HG03432 (cell line): ENCODE data around the gene RPS16.

ENCODE experiments used
- ATAC-seq: cut with Tn5 transposase; IDR thresholded peaks from one replicate; pipeline ENCODE4 v1.9.1; 2021; ENCODE audit warnings: mild to moderate bottlenecking, moderate library complexity; ENCODE audit not compliant: unreplicated experiment

RPS16 gene

GRCh38 chr19:39390451-39390750 lies 45.3 kb downstream of the RPS16 start:
- ATAC-seq: no peak

GRCh38 chr19:39389631-39390414 lies 45.9 kb downstream of the RPS16 start:
- no peak for ATAC-seq

- no peak for ATAC-seq
Observed at GRCh38 chr19:39388657-39389056, 47.1 kb downstream of the RPS16 start.

GRCh38 chr19:39386557-39386956 lies 49.2 kb downstream of the RPS16 start:
- ATAC-seq: no peak

- no peak for ATAC-seq
Observed at GRCh38 chr19:39385629-39386411, 49.9 kb downstream of the RPS16 start.

GRCh38 chr19:39384839-39385568 lies 50.7 kb downstream of the RPS16 start:
- no peak for ATAC-seq
